HG03060 (cell line): ENCODE data around the gene PPFIBP2.
"Not testable (repeated sequence)": the region's sequence is repeated elsewhere in the genome, so short reads cannot be mapped to it uniquely, and the experiment has no call there.

Experiments used
- ATAC-seq: cut with Tn5 transposase; IDR thresholded peaks from one replicate; pipeline ENCODE4 v1.9.1; 2021; ENCODE audit warnings: low read depth, moderate number of reproducible peaks; ENCODE audit not compliant: unreplicated experiment

Gene PPFIBP2

DNA sequence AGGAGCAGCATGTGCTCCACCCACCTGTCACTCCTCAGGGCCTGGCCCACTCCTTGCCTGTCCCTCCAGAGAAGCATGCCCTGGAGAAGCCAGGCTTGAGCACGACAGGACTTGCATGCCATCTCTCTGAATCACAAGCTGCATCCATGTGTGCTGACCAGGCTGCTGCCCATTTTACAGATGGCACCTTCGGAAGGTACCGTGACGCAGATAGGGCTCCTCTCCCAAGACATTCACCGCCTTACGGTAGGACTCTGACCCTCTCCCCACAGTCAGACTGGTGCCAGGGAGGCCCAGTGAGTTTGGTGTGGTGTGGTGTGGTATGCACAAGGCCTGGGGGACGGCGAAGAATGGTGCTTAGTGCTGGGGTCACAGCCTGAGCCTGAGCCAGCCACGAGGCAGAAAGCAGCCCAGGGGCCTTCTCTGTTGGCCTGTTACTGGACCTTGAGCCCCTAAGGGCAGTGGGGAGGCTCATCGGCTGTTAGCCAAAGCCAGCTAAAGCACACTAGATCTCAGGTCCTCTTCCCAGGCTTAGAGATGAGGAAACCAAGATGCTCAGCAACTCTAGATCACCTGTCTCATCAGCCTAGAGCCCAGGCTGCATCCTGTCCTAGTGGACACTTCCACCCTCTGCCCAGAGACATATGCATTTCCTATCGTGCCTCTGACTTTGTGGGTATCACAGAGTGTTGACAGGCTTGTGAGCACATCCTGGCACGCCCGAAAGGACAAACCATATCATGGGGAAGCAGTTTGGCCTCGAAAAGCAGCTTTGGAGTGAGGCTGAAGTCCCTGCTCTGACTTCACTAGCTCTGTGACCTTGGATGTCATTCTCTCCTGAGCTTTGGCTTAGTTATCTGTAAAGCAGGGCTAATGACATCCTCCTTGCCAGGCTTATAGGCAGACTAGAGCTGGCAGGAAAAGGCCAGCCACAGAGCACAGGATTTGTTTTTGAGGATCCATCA, 141.7 kb downstream of the PPFIBP2 start:
- no peak for ATAC-seq

DNA sequence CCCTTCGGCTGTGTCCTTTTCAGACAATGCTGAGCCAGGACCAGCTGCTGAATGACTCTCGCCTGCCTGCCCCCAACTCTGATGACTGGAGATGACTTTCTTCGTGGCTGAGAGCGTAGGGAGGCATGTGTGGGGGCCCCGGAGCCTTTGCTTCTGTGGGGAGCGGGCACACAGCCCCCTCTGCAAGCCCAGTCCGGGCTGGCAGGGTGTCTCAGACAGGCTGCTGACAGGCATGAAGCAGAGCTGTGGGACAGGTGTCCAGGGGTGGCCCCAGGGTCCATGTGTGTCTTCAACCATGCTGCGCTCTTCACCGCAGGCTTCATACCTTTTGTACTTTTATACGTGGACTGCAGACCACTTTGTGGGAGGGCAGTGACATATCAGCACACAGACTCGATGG, 142.9 kb downstream of the PPFIBP2 start:
- ATAC-seq = no peak

DNA sequence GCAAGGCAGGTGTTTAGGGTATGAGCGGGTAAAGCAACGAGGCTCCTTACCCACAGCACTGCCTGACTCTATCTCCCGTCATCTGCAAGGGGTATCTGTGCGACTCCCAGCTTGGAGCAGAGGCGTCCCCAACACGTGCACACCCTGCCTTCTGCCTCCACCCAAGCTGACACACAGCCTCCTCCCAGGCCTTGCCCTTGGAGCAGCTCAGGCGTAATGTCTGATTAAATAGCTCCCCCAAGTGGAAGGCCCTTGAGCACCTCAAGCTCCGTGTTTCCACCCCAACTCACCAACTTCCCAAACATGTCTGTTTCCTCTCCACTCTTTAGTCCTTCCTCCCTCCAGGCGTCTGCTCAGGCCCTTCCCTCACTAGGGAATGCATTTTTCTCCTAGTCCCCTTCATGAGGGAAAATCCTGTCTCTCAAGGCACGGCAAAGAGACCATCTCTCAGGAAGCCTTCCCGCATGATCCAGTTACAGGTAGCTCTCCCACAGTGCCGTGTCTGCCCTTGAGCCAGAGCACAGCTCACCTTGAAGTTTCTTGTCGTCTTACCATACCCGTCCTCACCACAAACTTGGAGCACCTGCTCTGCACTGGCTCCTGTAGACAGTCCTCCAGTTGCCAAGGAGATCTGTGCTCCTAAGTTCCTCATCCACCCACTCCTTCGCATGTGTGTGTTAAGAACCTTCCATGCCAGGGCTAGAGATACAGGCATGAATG, 143.7 kb downstream of the PPFIBP2 start:
- no peak for ATAC-seq

DNA sequence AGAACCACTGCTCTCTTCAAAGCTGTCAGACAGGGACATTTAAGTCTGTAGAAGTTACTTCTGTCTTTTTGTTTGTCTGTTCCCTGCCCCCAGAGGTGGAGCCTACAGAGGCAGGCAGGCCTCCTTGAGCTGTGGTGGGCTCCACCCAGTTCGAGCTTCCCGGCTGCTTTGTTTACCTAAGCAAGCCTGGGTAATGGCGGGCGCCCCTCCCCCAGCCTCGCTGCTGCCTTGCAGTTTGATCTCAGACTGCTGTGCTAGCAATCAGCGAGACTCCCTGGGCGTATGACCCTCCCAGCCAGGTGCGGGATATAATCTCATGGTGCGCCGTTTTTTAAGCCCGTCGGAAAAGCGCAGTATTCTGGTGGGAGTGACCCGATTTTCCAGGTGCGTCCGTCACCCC, 149.7 kb downstream of the PPFIBP2 start:
- not testable (repeated sequence) for ATAC-seq

DNA sequence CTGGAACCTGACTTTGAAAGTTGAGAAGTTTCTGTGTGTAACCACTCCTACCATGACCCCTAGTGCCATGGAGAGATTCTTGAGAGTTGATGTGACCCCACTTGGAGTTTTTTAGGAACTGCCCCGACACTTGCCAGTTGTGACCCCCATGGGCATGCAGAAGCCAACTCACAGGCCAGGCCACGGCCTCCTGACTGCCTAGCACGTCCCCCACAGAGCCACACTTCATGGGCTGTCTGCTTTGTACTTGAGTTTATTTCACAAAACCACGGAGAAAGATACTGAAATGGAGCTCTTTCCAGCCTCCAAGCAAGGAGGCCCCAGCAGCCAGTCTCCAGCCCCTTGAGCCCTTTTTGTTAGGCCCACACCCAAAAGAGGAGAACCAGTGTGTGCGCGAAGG, 151.1 kb downstream of the PPFIBP2 start:
- no peak for ATAC-seq

DNA sequence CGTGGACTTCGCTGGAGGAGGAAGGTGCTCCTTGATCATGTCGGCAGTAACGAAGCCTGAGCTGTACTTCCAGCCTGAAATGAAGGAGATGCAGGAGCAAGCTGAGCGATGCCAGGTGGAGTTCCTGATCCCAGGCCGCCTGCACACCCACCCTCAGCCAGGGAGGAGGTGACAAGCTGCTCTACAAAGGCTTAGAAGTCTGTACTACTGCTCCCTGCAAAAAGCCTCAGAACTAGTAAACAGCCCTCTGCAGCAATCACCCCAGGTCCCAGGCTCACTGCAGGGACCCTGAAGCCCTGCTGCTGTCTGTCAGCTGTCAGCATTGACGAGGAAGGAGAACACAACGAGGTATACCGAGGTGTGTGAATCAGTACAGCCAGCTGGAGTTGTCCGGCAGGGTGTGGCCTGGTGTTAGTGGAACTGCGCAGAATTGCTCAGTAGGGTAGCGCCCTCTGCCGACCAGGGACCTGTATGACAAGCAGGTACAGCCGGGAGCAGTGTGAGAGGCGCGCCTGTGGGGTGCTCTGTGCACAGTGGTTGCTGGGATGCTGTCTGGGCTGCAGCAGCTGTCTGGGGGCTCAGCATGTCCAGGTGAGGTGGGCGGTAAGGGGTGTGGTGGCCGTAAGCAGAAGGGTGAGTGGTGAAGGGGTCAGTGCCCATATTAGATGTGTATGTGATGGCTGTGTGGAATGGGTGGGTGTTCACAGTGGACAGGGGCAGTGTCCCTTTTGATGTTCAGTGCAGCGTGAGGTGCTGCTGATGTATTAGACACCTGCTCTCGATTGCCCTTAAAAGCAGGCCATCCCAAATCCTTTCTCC, 151.9 kb downstream of the PPFIBP2 start:
- peak; percentile 91 for ATAC-seq

DNA sequence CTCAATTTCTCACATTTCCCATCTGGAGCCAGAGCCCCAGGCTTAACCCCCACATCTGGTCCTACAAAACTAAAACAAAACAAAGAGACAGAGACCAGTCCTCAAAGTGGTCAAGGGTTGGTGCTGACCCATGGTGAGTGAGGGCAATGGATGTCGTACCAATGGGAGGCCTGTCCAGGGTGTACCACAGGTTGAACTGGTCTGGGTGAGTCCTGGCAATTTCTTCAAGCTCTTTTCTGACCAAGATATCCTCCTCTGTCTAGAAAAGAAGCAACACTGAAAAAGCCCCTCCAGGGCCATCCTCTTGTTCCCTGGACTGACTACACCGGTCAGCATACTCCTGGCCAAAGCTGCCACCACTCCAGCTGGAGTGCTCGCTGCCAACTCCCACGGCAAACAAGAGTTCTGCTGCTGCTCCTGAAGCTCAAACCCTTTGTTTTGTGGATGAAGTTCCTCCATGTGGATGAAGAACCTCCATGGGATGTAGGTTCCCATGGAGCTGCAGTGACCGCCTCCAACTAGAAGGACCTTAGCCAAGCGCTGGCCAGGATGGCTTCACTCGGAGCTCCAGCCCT, 152.6 kb downstream of the PPFIBP2 start:
- no peak for ATAC-seq

DNA sequence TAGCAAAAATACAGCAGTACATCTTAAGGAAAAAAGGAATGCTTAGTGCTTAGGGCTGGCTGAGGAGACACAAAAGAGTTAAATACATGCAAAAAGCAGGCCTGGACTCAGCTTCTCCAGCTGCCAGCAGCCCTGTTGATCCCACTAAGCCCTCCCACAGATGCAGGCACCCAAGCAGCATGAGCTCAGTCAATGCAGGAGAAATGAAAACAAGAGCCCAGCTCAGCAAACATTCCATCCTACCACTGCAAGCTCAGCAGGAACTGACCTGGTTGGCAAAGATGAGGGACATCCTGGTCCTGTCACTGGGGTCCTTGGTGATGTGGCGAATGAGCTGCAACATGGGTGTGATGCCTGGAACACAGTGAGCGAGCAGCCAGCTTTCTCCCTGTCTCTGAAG, 153.7 kb downstream of the PPFIBP2 start:
- ATAC-seq = no peak

DNA sequence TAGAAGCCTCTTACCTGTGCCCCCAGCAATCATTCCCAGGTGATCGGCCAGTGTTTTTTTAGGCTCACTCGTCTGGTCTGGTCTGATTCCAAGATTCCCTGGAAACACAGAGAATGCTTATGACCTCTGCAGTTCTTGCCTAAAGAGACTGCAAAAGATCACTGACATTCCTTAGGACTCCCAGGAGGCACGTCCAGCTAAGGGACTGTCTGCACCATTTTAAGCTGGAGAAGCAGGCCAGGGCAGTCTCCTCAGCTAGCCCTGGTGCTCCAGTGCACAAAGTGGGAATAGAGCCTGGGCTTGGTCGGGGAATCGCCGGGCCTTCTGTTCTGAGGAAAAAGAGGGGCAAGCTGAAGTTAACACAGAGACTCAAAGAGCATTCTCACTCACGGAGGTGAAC, 154.7 kb downstream of the PPFIBP2 start:
- no peak for ATAC-seq

DNA sequence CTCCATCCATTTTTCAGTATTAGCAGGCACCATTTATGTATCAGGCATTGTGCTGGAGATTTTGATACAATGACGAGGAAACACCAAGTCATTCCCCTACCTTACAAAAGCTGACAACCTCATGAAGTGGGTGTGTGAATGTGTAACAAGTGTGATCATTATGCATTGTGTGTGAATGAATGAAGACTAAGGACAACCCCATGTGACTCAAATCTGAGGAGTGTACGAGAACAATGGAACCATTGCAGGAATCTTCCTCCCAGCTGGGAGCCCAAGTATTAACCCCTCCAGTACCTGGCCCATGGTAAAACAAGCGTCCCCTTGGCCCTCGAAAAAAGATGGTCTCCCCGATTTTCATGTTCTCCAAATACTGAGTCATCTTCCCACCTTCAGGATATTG, 155.1 kb downstream of the PPFIBP2 start:
- no peak for ATAC-seq

DNA sequence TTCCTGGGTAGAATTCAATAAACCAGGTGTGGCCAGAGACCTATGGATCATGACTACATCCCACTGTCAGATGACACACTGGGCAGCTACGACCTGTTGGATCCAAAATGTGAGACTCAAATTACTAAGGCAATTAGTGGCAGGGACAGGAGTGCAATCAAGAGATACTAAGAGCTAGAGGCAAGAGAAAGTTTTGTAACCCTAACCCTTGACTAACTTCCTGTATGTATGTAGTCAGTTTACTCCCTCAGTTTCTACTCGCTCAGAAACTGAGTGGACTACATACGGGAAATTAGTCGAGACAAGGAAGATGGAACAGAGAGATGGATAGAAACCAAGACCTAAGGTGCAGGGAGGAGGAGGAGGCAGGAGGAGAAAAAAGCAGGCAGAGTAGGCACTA, 156.8 kb downstream of the PPFIBP2 start:
- no peak for ATAC-seq

DNA sequence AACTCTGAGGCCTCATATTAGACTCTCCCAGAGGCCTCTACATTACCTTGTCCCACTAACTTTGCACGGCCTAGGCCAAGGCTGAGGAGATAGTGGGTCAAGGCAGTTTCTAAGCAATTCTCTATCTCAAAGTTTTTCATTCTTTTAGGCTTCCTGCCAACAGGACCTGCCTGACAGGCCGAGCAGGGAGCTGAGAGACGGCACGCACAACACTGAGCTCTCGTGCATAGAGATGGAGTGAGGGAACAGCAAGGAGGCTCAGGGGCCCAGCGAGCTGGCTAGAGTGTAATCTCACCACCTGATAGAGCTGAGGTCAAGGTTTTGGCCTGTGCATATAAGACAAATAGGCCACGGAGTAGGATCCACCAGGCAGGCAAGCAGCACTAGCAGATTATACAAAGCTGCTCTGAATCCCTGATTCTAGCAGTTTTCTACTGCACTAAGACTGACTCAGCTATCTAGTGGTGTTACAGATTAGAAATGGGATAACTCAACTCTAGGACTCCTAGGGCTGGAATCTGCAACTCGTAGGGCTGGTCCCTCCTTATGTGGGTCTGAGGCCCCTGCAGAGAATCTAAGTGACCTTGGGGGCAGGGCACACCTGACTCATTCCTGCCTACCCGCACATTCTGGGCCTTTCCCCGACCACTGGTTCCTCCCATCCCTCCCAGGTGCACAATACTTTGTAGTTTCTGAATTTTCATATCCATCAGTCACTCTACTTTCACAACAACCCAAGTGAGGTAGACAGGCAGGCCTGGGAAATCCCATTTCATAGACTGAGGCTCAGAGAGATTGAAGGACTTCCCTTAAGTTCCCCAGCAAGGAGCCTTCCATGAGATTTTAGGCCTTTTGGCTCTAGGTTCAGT, 157.8 kb downstream of the PPFIBP2 start:
- ATAC-seq = no peak

DNA sequence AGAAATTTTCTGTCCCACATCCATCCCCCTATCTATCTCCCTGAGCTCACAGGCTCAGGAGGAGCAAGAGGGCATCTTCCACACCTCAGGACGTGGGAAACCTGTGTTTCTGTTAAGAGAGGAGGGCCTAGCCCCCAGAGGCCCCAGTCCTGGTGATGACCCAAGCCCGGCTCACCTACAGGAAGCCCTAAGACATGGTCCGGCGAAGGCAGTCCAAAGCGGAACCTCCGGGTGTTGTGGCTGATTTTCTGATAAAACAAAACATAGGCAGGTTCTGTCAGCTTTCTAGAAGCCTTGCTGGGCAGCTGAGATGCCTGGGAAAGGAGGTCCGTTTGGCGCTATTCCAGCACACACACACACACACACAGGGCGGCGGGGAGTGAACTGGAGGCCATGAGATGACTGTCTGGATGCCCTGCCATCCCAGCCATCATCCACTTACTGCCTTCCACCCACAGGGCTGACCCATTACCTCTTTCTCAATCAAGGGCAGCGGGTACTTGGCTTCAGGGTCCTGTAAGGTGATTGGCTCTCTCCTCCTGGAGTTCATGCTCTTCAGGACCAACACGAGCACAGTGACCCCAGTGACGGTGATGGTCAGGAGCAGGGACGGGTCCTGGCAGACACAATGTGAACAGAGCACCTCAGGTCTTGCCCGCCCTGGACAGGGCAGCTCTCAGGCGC, 158.6 kb downstream of the PPFIBP2 start:
- no peak for ATAC-seq

DNA sequence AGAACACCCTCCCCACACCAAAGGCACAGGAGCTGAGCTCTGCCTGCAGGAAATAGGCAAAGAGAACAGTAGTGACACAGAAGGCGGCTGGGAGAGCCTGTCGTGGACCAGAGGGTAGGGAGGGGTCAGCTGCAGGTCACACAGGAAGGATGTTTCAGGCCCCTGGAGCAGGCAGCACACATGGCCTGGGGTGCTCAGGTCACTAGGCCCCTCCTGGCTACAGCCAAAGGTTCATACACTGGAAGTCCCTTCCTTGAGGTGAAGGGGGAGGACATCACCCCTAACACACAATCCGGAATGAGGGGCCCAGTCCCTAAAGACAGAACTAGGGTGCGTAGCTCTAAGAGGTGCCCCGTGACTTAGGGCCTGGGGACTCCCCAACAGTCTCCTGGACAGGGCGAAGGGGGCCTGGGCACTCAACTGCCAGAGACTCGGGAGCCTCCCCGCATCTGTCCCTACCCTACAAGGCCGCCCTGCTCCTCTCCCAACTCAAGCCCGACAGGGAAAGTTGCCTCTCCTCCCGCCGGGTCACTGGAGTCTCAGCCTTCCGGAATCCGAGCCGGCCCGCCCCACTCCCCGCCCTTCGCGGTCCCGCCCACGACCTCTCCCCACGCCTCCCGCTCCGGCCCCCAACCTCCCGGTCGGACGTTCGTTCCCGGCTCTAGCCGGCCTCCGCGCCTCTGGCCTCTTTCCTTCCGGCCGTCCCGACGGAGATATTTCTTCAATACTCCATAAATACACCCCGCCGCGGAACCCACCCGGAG, 159.3 kb downstream of the PPFIBP2 start, which contains the start of gene CYB5R2:
Gene CYB5R2 (minus strand): TSS at position 541 of the 764 bp plus-strand sequence. CDS start 675 bp downstream, outside the sequence.
- ATAC-seq = no peak

DNA sequence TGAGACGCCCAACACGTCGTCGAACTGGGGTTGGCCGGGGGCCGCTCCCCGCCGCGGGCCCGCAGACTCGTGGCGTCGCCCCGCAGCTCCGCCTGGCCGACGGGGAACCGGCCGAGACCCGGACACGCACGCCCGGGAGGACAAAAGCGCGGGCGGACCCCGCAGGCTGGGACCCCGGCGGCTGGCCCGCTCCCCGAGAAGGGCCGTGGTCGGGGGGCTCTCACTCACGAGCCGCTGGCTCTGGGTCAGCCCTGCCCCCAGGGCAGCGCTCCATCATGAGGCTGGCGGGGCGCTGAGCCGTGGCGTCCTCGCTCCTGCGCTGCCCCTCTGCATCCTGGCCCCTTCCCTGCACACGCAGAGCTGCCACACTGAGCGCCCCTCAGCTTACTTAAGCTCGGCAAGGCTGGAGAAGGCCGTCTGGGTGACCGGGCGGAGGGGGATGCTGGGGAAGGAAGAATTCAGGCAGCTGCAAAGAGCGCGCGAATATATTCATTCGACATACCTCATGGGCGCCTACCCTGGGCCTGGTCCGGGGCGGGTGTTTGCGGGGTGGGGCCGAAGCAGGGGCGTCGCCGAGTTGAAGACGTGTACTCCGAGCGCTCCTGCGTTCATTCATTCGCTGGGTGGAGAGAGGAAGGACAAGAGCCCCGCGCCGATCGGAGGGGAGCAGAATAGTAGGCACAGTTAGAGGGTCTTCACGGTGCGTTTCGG, 160.1 kb downstream of the PPFIBP2 start:
- ATAC-seq = no peak

DNA sequence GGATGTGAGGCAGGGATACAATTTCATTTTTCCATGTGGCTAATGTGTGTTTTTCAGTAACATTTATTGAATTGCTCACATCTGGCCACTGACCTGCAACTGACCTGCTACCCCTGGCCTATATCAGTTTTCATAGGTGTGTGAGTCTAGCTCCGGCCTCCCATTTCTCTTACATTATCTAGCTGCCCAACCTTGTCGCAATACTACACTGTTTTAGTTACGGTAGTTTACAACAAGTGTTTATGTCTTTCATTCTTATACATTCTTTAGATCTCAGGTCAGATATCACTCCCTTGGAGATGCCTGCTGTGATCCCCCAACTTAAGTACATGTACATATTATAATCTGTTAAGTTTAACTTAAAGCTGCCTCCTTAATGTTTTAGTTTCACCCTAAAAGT, 161.8 kb downstream of the PPFIBP2 start:
- ATAC-seq = no peak

DNA sequence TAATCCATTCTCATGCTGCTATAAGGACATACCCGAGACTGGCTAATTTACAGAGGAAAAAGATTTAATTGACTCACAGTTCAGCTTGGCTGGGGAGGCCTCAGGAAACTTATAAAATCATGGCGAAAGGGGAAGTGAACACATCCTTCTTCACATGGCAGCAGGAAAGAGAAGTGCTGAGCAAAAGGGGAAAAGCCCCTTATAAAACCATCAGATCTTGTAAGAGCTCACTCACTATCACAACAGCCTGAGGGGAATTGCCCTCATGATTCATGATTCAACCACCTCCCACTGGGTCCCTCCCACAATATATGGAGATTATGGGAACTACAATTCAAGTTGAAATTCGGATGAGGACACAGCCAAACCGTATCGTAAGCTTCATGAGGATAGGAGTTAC, 163.3 kb downstream of the PPFIBP2 start:
- ATAC-seq = no peak

DNA sequence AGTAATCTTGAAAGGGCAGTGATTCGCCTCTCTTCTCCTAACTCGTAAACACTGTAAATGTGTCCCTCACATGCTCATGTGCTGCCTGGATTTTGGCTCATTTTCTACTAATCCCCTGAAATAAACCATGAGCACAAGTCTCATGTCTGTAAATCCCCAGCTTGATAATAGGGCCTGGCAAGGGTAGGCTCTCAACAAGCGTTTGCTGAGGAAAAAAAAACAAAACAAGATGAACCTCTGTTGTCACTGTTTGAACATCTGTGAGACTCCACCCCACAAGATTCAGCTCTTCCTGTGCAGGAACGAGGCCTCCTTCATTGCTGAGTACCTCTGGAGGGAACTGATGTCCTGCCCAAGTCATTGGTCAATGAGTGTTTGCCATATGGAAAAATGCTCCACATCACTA, 164.0 kb downstream of the PPFIBP2 start:
- ATAC-seq = no peak
